ENCODE data around the gene H2AZ2. TPM values are rescaled to one million over a fixed set of nuclear protein-coding genes. Genes with fewer than 3 reads are reported as not detected.

H2AZ2 gene
- total RNA-seq, 1 experiment from 2014 or later, result 139 TPM

- ChIA-PET POLR2A (interaction anchor here (1.2 kb wide), 1 partner anchor 37 kb away, joined by 4 read pairs; no protein-coding TSS in a partner anchor), CTCF (interaction anchor here (1.0 kb wide), 1 partner anchor 22 kb away, joined by 3 read pairs; no protein-coding TSS in a partner anchor)
- peak overlapping the region; percentile 54 for H3K27ac Mint-ChIP-seq (ENCODE audit: low read depth, unreplicated experiment)
- H3K4me1 Mint-ChIP-seq (ENCODE audit: insufficient read depth, unreplicated experiment), result peaks cover 5% of the 10 kb centered on the region
- H3K4me3 Mint-ChIP-seq (ENCODE audit: unreplicated experiment), result no peak overlapping the region
- TF ChIP-seq, protein P1, sequence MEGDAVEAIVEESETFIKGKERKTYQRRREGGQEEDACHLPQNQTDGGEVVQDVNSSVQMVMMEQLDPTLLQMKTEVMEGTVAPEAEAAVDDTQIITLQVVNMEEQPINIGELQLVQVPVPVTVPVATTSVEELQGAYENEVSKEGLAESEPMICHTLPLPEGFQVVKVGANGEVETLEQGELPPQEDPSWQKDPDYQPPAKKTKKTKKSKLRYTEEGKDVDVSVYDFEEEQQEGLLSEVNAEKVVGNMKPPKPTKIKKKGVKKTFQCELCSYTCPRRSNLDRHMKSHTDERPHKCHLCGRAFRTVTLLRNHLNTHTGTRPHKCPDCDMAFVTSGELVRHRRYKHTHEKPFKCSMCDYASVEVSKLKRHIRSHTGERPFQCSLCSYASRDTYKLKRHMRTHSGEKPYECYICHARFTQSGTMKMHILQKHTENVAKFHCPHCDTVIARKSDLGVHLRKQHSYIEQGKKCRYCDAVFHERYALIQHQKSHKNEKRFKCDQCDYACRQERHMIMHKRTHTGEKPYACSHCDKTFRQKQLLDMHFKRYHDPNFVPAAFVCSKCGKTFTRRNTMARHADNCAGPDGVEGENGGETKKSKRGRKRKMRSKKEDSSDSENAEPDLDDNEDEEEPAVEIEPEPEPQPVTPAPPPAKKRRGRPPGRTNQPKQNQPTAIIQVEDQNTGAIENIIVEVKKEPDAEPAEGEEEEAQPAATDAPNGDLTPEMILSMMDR (IDR thresholded peaks at IDR 0.05; ENCODE audit: unreplicated experiment), result no peak
- intact Hi-C loops (cut with micrococcal nuclease), result no loop called here
- no peak for DNase-seq (ENCODE audit: unreplicated experiment)
- H3K27me3 Mint-ChIP-seq (ENCODE audit: insufficient read depth, unreplicated experiment), result no peaks in the 10 kb centered on the region
- BruUV-seq (replicated peaks), result no TSS peak
- no peaks in the 10 kb centered on the region for H3K9me3 Mint-ChIP-seq (ENCODE audit: unreplicated experiment)
- H3K36me3 Mint-ChIP-seq (ENCODE audit: insufficient read depth, unreplicated experiment), result peaks cover 50% of the 10 kb centered on the region
Measured at GRCh38 chr7:44838751-44839150, 9.1 kb downstream of the H2AZ2 start.

DNA sequence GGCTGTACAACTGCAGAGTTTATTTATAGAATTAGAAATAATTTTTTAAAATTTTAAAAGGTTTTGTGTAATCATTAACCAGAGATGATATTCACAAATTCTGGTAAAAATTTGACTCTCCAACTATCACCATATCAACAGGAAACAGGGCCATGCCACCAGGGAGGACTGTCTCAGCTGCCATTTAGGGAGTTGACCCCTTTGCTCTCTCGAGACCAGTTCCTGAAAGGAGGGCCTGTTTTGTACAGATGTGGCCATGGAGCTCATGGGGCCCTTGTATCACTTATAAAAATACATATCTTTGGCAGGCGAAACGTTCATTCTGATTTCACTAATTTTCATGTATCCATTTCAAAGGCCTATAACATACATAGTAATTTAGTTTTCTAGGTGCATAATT is 20.3 kb downstream of the H2AZ2 start:
- H3K27me3 Mint-ChIP-seq (ENCODE audit: insufficient read depth, unreplicated experiment), result no peaks in the 10 kb centered on the region
- H3K4me3 Mint-ChIP-seq (ENCODE audit: unreplicated experiment), result no peak overlapping the region
- peaks cover 50% of the 10 kb centered on the region for H3K36me3 Mint-ChIP-seq (ENCODE audit: insufficient read depth, unreplicated experiment)
- TF ChIP-seq, protein P1 (IDR thresholded peaks at IDR 0.05; ENCODE audit: unreplicated experiment), result no peak
- no peaks in the 10 kb centered on the region for H3K4me1 Mint-ChIP-seq (ENCODE audit: insufficient read depth, unreplicated experiment)
- intact Hi-C loops (cut with micrococcal nuclease), result no loop called here
- BruUV-seq (replicated peaks), result no TSS peak
- ChIA-PET CTCF (interaction anchor here (0.7 to 1.0 kb wide), 2 partner anchors 325 to 808 kb away, joined by 3 to 4 read pairs; no protein-coding TSS in a partner anchor), POLR2A (interaction anchor here (0.7 to 1.2 kb wide), 3 partner anchors 17 to 246 kb away, joined by 3 to 4 read pairs (median 3); no protein-coding TSS in a partner anchor)
- no peak overlapping the region for H3K27ac Mint-ChIP-seq (ENCODE audit: low read depth, unreplicated experiment)
- H3K9me3 Mint-ChIP-seq (ENCODE audit: unreplicated experiment), result no peaks in the 10 kb centered on the region
- no peak for DNase-seq (ENCODE audit: unreplicated experiment)

DNA sequence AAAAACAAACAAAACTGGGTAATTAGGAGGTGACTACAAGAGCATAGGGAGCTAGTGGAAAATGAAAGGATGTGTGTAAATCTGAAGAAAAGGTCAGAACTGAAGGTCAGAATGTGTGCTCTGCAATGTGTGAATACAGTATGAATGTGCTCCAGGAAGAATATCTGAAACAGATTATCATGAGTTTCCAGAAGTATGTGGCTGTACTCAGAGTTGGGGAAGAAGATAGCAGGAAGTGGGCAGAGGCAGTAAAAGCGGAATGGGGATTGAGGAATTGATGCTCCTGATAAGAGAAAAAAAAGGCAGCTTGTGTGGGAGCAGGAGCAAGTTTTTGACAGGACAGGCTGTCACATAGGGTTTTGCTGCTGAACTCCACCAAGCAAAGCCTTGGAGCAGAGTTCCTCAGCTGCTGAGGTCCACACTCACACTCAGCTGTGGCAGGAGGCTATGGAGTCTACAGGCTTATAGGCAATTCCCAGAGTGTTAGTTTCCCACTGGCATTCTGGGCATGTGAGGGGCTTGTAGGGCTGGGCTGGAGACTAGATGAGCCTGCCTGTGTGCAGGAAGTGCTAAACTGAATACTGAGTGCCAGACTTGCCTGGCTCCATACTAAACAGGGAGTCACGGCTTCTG is 22.9 kb downstream of the H2AZ2 start:
- ChIA-PET CTCF (no interaction called here), POLR2A (interaction anchor here (1.0 to 2.0 kb wide), 3 partner anchors 11 to 22 kb away, joined by 3 to 8 read pairs (median 3); no protein-coding TSS in a partner anchor)
- H3K27ac Mint-ChIP-seq (ENCODE audit: low read depth, unreplicated experiment), result peak overlapping the region; percentile 21
- no peaks in the 10 kb centered on the region for H3K4me1 Mint-ChIP-seq (ENCODE audit: insufficient read depth, unreplicated experiment)
- DNase-seq (ENCODE audit: unreplicated experiment), result no peak
- no TSS peak for BruUV-seq (replicated peaks)
- H3K27me3 Mint-ChIP-seq (ENCODE audit: insufficient read depth, unreplicated experiment), result no peaks in the 10 kb centered on the region
- no peak overlapping the region for H3K4me3 Mint-ChIP-seq (ENCODE audit: unreplicated experiment)
- intact Hi-C loops (cut with micrococcal nuclease), result no loop called here
- TF ChIP-seq, protein P1 (IDR thresholded peaks at IDR 0.05; ENCODE audit: unreplicated experiment), result no peak
- no peaks in the 10 kb centered on the region for H3K9me3 Mint-ChIP-seq (ENCODE audit: unreplicated experiment)
- H3K36me3 Mint-ChIP-seq (ENCODE audit: insufficient read depth, unreplicated experiment), result peaks cover 41% of the 10 kb centered on the region

- H3K9me3 Mint-ChIP-seq (ENCODE audit: unreplicated experiment), result no peaks in the 10 kb centered on the region
- POLR2A ChIA-PET, result interaction anchor here (0.6 to 2.0 kb wide), 2 partner anchors 23 to 32 kb away, joined by 3 to 8 read pairs; no protein-coding TSS in a partner anchor
- no peaks in the 10 kb centered on the region for H3K27me3 Mint-ChIP-seq (ENCODE audit: insufficient read depth, unreplicated experiment)
- no peak overlapping the region for H3K27ac Mint-ChIP-seq (ENCODE audit: low read depth, unreplicated experiment)
- H3K4me3 Mint-ChIP-seq (ENCODE audit: unreplicated experiment), result no peak overlapping the region
- no peaks in the 10 kb centered on the region for H3K4me1 Mint-ChIP-seq (ENCODE audit: insufficient read depth, unreplicated experiment)
- peaks cover 26% of the 10 kb centered on the region for H3K36me3 Mint-ChIP-seq (ENCODE audit: insufficient read depth, unreplicated experiment)
- intact Hi-C loops (cut with micrococcal nuclease), result no loop called here
- no peak for DNase-seq (ENCODE audit: unreplicated experiment)
- CTCF ChIA-PET, result interaction anchor here (0.9 kb wide), 1 partner anchor 23 kb away, joined by 5 read pairs; no protein-coding TSS in a partner anchor
- no TSS peak for BruUV-seq (replicated peaks)
- TF ChIP-seq, protein P1 (IDR thresholded peaks at IDR 0.05; ENCODE audit: unreplicated experiment), result no peak
Measured at GRCh38 chr7:44823255-44823781, 24.6 kb downstream of the H2AZ2 start.

All from MCF 10A (cell line).